HepG2 (cell line): ENCODE measurements around the gene PRCD. TPM values are rescaled to one million over a fixed set of nuclear protein-coding genes. Genes with fewer than 3 reads are reported as not detected.

Experiments used
- GLI4 ChIP-seq: sonication (generic); formaldehyde crosslinking; IDR thresholded peaks from 2 replicates; pipeline ENCODE4 v1.5.1; 2020; ENCODE audit warnings: missing genetic modification reagents, mild to moderate bottlenecking, moderate library complexity, borderline replicate concordance
- RBM22 ChIP-seq: fragments of 200-400 bp; formaldehyde crosslinking; optimal IDR thresholded peaks from 2 replicates; pipeline ENCODE3; 2017; ENCODE audit warnings: mild to moderate bottlenecking, low read length, moderate library complexity
- ZNF652 ChIP-seq: IDR thresholded peaks from 2 replicates; pipeline ENCODE4 v1.6.1; 2016; ENCODE audit warnings: low read depth, borderline replicate concordance
- polyA plus RNA-seq, 8 experiments: library from polyadenylated mRNA; depleted of rRNA in 3 of 8; stranded (reverse) in 7 of 8; unstranded in 1 of 8; fragments of >200 nt; fragmentation: Illumina TruSeq in 4 of 8; extraction: Trizol in 4 of 8; gene quantifications; 2 replicates each; pipeline versions ENCODE4 v1.2.1 to v1.2.3, GENCODE V29; 2011 to 2016; ENCODE audit warnings: low read depth in 4 of 8, missing spikeins in 1 of 8, mixed read lengths in 1 of 8; ENCODE audit not compliant: insufficient read depth in 1 of 8
- total RNA-seq, 5 experiments: library from RNA; depleted of rRNA; stranded (reverse); fragments of >200 nt; fragmentation: Illumina TruSeq; extraction: Trizol; gene quantifications; 2 replicates each; pipeline ENCODE4 v1.2.3, GENCODE V29; 2016; ENCODE audit warnings: low read depth in 1 of 5
- TF ChIP-seq, protein P1 (sequence below): sonication (generic); formaldehyde crosslinking; IDR thresholded peaks from 2 replicates; pipeline ENCODE4 v1.5.1; 2020; ENCODE audit warnings: mild to moderate bottlenecking, missing genetic modification reagents, moderate library complexity
- TF ChIP-seq, protein P2 (sequence below): sonication (generic); formaldehyde crosslinking; IDR thresholded peaks from 2 replicates; pipeline ENCODE4 v1.4.0; 2020; ENCODE audit warnings: missing genetic modification reagents
- TF ChIP-seq, protein P3 (sequence below): sonication (generic); formaldehyde crosslinking; IDR thresholded peaks from 2 replicates; pipeline ENCODE4 v1.5.1; 2020; ENCODE audit warnings: mild to moderate bottlenecking, moderate library complexity, missing genetic modification reagents

PRCD gene
- total and polyA plus RNA-seq, 2 of the 13 experiments (the other 11 are each of a cell fraction or from before 2014, with no cell fraction given) = 0.51 TPM; not detected in 1

DNA sequence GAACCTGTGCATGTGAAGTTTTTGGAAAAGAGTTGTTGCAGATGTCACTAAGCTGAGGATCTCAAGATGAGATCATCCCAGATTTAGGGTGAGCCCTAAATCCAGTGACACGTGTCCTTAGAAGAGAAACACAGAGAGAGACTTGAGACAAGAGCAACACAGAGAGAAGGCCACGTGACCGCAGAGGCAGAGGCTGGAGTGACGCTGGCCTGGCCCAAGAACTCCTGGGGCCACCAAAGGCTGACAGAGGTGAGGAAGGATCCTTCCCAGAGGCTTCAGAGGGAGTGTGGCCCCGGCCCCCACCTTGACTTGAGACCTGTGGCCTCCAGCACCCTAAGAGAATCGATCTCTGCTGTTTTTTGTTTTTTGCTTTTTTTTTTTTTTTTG, 26.5 kb upstream of the PRCD start (continued):
- TF ChIP-seq, protein P1, sequence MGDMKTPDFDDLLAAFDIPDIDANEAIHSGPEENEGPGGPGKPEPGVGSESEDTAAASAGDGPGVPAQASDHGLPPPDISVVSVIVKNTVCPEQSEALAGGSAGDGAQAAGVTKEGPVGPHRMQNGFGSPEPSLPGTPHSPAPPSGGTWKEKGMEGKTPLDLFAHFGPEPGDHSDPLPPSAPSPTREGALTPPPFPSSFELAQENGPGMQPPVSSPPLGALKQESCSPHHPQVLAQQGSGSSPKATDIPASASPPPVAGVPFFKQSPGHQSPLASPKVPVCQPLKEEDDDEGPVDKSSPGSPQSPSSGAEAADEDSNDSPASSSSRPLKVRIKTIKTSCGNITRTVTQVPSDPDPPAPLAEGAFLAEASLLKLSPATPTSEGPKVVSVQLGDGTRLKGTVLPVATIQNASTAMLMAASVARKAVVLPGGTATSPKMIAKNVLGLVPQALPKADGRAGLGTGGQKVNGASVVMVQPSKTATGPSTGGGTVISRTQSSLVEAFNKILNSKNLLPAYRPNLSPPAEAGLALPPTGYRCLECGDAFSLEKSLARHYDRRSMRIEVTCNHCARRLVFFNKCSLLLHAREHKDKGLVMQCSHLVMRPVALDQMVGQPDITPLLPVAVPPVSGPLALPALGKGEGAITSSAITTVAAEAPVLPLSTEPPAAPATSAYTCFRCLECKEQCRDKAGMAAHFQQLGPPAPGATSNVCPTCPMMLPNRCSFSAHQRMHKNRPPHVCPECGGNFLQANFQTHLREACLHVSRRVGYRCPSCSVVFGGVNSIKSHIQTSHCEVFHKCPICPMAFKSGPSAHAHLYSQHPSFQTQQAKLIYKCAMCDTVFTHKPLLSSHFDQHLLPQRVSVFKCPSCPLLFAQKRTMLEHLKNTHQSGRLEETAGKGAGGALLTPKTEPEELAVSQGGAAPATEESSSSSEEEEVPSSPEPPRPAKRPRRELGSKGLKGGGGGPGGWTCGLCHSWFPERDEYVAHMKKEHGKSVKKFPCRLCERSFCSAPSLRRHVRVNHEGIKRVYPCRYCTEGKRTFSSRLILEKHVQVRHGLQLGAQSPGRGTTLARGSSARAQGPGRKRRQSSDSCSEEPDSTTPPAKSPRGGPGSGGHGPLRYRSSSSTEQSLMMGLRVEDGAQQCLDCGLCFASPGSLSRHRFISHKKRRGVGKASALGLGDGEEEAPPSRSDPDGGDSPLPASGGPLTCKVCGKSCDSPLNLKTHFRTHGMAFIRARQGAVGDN (CRISPR knock-in tag) = no peak
- TF ChIP-seq, protein P2, sequence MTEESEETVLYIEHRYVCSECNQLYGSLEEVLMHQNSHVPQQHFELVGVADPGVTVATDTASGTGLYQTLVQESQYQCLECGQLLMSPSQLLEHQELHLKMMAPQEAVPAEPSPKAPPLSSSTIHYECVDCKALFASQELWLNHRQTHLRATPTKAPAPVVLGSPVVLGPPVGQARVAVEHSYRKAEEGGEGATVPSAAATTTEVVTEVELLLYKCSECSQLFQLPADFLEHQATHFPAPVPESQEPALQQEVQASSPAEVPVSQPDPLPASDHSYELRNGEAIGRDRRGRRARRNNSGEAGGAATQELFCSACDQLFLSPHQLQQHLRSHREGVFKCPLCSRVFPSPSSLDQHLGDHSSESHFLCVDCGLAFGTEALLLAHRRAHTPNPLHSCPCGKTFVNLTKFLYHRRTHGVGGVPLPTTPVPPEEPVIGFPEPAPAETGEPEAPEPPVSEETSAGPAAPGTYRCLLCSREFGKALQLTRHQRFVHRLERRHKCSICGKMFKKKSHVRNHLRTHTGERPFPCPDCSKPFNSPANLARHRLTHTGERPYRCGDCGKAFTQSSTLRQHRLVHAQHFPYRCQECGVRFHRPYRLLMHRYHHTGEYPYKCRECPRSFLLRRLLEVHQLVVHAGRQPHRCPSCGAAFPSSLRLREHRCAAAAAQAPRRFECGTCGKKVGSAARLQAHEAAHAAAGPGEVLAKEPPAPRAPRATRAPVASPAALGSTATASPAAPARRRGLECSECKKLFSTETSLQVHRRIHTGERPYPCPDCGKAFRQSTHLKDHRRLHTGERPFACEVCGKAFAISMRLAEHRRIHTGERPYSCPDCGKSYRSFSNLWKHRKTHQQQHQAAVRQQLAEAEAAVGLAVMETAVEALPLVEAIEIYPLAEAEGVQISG = peak; percentile 3; the same call in 1 of the 2 replicates
- TF ChIP-seq GLI4 = 0 out of 2 replicates have a peak, but pooled peaks have one; percentile 20
- TF ChIP-seq ZNF652 = no peak
- no peak for TF ChIP-seq RBM22
- TF ChIP-seq, protein P3, sequence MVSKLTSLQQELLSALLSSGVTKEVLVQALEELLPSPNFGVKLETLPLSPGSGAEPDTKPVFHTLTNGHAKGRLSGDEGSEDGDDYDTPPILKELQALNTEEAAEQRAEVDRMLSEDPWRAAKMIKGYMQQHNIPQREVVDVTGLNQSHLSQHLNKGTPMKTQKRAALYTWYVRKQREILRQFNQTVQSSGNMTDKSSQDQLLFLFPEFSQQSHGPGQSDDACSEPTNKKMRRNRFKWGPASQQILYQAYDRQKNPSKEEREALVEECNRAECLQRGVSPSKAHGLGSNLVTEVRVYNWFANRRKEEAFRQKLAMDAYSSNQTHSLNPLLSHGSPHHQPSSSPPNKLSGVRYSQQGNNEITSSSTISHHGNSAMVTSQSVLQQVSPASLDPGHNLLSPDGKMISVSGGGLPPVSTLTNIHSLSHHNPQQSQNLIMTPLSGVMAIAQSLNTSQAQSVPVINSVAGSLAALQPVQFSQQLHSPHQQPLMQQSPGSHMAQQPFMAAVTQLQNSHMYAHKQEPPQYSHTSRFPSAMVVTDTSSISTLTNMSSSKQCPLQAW (CRISPR knock-in tag) = peak; percentile 6; the same call in 1 of the 2 replicates
